Measurements from ENCODE around the gene SRSF10.
"Not testable (repeated sequence)": the region's sequence is repeated elsewhere in the genome, so short reads cannot be mapped to it uniquely, and the experiment has no call there.

SRSF10 gene

GRCh38 chr1:24020025-24020424 is 39.9 kb upstream of the SRSF10 start:
- ChIA-PET CTCF (interaction anchor here (1.2 to 3.0 kb wide), 2 partner anchors 27 to 40 kb away, joined by 3 to 12 read pairs; partner anchors contain the start of gene SRSF10), POLR2A (interaction anchor here (0.8 kb wide), 1 partner anchor 220 kb away, joined by 3 read pairs; the partner anchor contains the start of gene GALE)
- DNase-seq (ENCODE audit: low read depth, low spot score) = no peak
- no peak for TF ChIP-seq CTCF (IDR thresholded peaks at IDR 0.05; ENCODE audit: insufficient read depth, low read length, missing control alignments)
- no peak overlapping the region for H3K4me3 ChIP-seq (ENCODE audit: low read depth, low read length)

GRCh38 chr1:24018611-24019580 is 38.8 kb upstream of the SRSF10 start:
- ChIA-PET CTCF (interaction anchor here (0.9 to 3.0 kb wide), 6 partner anchors 8 to 58 kb away, joined by 3 to 12 read pairs (median 4); partner anchors contain the start of gene SRSF10), POLR2A (interaction anchor here (0.7 to 1.0 kb wide), 2 partner anchors 38 to 227 kb away, joined by 3 read pairs; partner anchors contain the start of gene SRSF10)
- no peak for TF ChIP-seq CTCF (IDR thresholded peaks at IDR 0.05; ENCODE audit: insufficient read depth, low read length, missing control alignments)
- H3K4me3 ChIP-seq (ENCODE audit: low read depth, low read length) = no peak overlapping the region
- peak; percentile 98 for DNase-seq (ENCODE audit: low read depth, low spot score)

GRCh38 chr1:24015221-24016210 is 35.4 kb upstream of the SRSF10 start:
- TF ChIP-seq CTCF (IDR thresholded peaks at IDR 0.05; ENCODE audit: insufficient read depth, low read length, missing control alignments) = no peak
- DNase-seq (ENCODE audit: low read depth, low spot score) = no peak
- ChIA-PET CTCF (interaction anchor here (0.6 kb wide), 1 partner anchor 99 kb away, joined by 3 read pairs; no protein-coding TSS in a partner anchor), POLR2A (interaction anchor here (0.5 kb wide), 1 partner anchor 190 kb away, joined by 5 read pairs; the partner anchor contains the start of gene HMGCL)
- H3K4me3 ChIP-seq (ENCODE audit: low read depth, low read length) = no peak overlapping the region

- CTCF ChIA-PET = interaction anchor here (1.4 kb wide), 1 partner anchor 8 kb away, joined by 4 read pairs; no protein-coding TSS in a partner anchor
- DNase-seq (ENCODE audit: low read depth, low spot score); POLR2A ChIA-PET; H3K4me3 ChIP-seq (ENCODE audit: low read depth, low read length): not testable (repeated sequence)
Observed at GRCh38 chr1:24012878-24013277, 32.8 kb upstream of the SRSF10 start.

- no peak for DNase-seq (ENCODE audit: low read depth, low spot score)
- H3K4me3 ChIP-seq (ENCODE audit: low read depth, low read length) = no peak overlapping the region
- ChIA-PET POLR2A (no interaction called here), CTCF (interaction anchor here (0.7 to 1.6 kb wide), 2 partner anchors 8 to 17 kb away, joined by 3 to 5 read pairs; no protein-coding TSS in a partner anchor)
- no peak for TF ChIP-seq CTCF (IDR thresholded peaks at IDR 0.05; ENCODE audit: insufficient read depth, low read length, missing control alignments)
Observed at GRCh38 chr1:24010650-24011049, 30.5 kb upstream of the SRSF10 start.

GRCh38 chr1:24009406-24009805 is 29.3 kb upstream of the SRSF10 start:
- DNase-seq (ENCODE audit: low read depth, low spot score) = no peak
- H3K4me3 ChIP-seq (ENCODE audit: low read depth, low read length) = no peak overlapping the region
- ChIA-PET POLR2A (interaction anchor here (0.7 kb wide), 2 partner anchors 15 to 29 kb away, joined by 3 read pairs; partner anchors contain the start of gene SRSF10), CTCF (interaction anchor here (1.4 to 1.6 kb wide), 2 partner anchors 18 to 30 kb away, joined by 3 to 5 read pairs; partner anchors contain the start of gene SRSF10)
- no peak for TF ChIP-seq CTCF (IDR thresholded peaks at IDR 0.05; ENCODE audit: insufficient read depth, low read length, missing control alignments)

- not testable (repeated sequence) for H3K4me3 ChIP-seq (ENCODE audit: low read depth, low read length); DNase-seq (ENCODE audit: low read depth, low spot score)
- ChIA-PET CTCF (interaction anchor here (1.4 kb wide), 1 partner anchor 29 kb away, joined by 3 read pairs; the partner anchor contains the start of gene SRSF10), POLR2A (interaction anchor here (0.7 kb wide), 1 partner anchor 15 kb away, joined by 3 read pairs; no protein-coding TSS in a partner anchor)
Observed at GRCh38 chr1:24008574-24009184, 28.6 kb upstream of the SRSF10 start.

Data from AG04449 (cell line).